Activated CD8-positive, alpha-beta memory T cell treated with anti-CD3 and anti-CD28 coated beads, Interleukin-2, amount 50 U/mL, for 24 hours (primary cell): Measurements from ENCODE around the gene SMC4.

Source experiments
- DNase-seq: peaks from one replicate; pipeline ENCODE4 v3.0.0-alpha.2; 2020; ENCODE audit errors: extremely low read depth

Gene SMC4

DNA sequence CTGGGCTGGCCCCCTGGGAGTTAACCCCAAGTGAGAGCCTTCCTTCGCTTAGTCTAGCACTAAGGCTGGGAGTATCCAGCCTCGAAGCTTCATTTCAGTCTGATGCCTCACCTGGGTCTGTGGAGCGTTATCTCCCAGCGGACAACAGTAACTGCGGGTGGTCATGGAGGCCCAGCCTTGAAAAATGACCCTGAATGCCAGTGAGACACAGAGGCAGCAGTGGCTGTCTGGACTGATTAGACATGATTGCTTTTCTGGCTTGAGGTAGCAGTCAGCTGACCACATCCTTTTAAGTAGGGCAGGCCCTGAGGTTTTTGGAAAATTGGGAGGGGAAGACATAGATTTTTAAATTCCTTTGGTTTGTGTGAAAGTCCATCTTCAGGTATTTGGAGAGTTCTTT, 78.3 kb downstream of the SMC4 start:
- no peak for DNase-seq

DNA sequence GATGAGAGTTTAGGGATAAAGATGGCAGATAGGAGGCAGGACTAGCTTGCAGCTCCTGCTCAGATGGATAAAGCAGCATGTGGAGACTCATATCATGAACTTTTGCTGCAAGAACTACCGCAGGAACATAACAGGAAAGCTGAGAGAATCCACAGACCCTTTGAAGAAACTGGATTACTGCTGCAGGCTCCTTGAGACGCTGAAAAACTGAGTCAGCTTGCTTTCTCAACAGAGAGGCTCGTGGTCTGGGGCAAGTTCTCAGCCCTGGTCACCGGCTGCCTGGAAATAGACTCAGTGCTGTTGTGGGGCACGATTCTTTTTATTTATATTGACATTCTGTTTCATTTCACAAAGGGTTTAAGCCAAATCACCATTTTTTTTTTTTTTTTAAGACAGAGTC, 78.9 kb downstream of the SMC4 start:
- DNase-seq: no peak

DNA sequence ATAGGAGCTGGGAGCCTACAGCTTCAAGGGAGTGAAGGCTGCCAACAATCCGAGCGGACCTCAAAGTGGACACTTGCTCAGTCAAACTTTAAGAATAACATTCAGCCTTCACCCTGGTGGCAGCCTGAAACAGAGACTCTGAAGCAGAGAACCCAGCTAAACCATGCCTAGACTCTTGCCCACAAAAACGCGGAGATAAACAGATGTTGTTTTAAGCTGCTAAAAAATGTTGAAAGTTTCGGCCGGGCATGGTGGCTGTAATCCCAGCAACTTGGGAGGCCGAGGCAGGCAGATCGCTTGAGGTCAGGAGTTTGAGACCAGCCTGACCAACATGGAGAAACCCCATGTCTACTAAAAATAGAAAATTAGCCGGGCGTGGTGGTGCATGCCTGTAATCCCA, 79.9 kb downstream of the SMC4 start:
- no peak for DNase-seq

DNA sequence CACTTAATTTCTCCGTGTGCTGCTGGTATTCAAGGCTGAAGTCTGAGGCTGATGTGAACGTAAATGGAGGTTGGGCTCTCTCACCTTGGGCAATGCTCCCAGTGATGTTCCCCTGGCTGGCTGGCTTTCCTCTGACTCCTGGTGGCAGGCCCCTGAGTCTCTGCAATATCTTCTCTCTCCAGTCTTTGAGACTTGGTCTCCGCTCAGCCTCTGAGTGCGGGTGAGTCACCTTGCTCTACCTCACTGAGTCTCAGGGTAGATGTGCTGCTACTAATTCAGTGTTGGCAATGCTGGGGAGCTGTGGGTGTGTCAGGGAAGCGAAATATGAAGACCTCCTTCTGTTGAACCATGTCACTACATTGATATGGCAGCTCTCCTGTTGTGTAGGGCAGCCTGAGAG, 81.5 kb downstream of the SMC4 start:
- no peak for DNase-seq

DNA sequence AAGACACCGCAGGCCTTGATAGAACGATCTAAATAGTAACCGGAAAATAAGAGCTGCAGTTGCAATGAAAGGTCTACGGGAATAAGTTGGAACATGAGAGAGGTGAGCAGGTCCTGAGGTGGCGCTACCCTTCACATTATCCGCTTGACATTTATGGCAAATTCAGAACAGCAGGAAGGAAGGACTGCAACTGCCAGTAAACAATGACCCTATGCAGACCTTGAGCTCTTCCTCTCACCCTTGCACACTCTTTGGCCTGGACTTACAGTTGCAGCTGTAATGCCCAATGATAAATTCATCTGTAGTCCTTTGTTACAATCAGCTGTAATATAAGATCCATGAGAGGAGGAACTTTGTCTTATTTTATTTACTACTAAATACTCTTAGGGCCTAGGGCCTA, 82.4 kb downstream of the SMC4 start:
- no peak for DNase-seq

DNA sequence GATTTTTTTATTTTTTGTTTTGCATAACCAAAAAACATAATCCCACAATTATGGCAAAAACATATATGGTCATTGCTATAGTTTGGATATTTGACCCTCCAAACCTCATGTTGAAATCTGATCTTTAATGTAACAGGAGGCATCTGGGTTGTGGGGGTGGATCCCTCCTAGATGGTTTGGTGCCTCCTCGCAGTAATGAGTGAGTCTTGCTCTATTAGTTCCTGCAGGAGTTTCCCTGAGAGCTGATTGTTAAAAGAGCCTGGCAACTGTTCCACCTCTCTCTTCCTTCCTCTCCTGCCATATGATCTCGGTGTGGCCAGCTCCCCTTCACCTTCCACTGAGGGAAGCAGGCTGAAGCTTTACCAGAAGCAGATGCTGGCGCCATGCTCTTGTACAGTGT, 83.3 kb downstream of the SMC4 start:
- no peak for DNase-seq
